NCI-H748 (cell line): ENCODE results near the gene CATSPERB.
A peak's percentile ranks its signal among the peaks of the same experiment; 100 is the strongest.
"Not testable (repeated sequence)": the region's sequence is repeated elsewhere in the genome, so short reads cannot be mapped to it uniquely, and the experiment has no call there.

ENCODE experiments used
- DNase-seq: peaks from one replicate; lab custom pipeline; 2025; ENCODE audit not compliant: unreplicated experiment; lab: John Stamatoyannopoulos, UW

The CATSPERB gene

GRCh38 chr14:91677687-91678086 lies 54.2 kb downstream of the CATSPERB start:
- not testable (repeated sequence) for DNase-seq

- DNase-seq = peak; percentile 19
Measured at GRCh38 chr14:91674911-91675310, 57.0 kb downstream of the CATSPERB start.

- no peak for DNase-seq
Measured at GRCh38 chr14:91669867-91670266, 62.0 kb downstream of the CATSPERB start.

GRCh38 chr14:91667101-91667500 lies 64.8 kb downstream of the CATSPERB start:
- not testable (repeated sequence) for DNase-seq

GRCh38 chr14:91660790-91661189 lies 71.1 kb downstream of the CATSPERB start:
- no peak for DNase-seq

- no peak for DNase-seq
Measured at GRCh38 chr14:91654836-91655235, 77.0 kb downstream of the CATSPERB start.

- no peak for DNase-seq
Measured at GRCh38 chr14:91653451-91653850, 78.4 kb downstream of the CATSPERB start.

- peak; percentile 22 for DNase-seq
Measured at GRCh38 chr14:91649930-91650329, 82.0 kb downstream of the CATSPERB start.

- no peak for DNase-seq
Measured at GRCh38 chr14:91647856-91648255, 84.0 kb downstream of the CATSPERB start.

GRCh38 chr14:91636604-91637003 lies 95.3 kb downstream of the CATSPERB start:
- no peak for DNase-seq

GRCh38 chr14:91624757-91625156 lies 107.1 kb downstream of the CATSPERB start:
- no peak for DNase-seq

GRCh38 chr14:91614187-91614586 lies 117.7 kb downstream of the CATSPERB start:
- DNase-seq = no peak

GRCh38 chr14:91613459-91614112 lies 118.3 kb downstream of the CATSPERB start:
- no peak for DNase-seq

- no peak for DNase-seq
Measured at GRCh38 chr14:91611528-91611927, 120.4 kb downstream of the CATSPERB start.

- DNase-seq = no peak
Measured at GRCh38 chr14:91609161-91609560, 122.7 kb downstream of the CATSPERB start.

- DNase-seq = no peak
Measured at GRCh38 chr14:91607322-91608047, 124.4 kb downstream of the CATSPERB start.

- DNase-seq = no peak
Measured at GRCh38 chr14:91606851-91607250, 125.0 kb downstream of the CATSPERB start.

- DNase-seq = not testable (repeated sequence)
Measured at GRCh38 chr14:91604611-91605010, 127.3 kb downstream of the CATSPERB start.

GRCh38 chr14:91599994-91600393 lies 131.9 kb downstream of the CATSPERB start:
- DNase-seq = no peak

- DNase-seq = no peak
Measured at GRCh38 chr14:91595736-91596135, 136.2 kb downstream of the CATSPERB start.

GRCh38 chr14:91593957-91594356 lies 137.9 kb downstream of the CATSPERB start:
- not testable (repeated sequence) for DNase-seq

- no peak for DNase-seq
Measured at GRCh38 chr14:91586410-91586809, 145.5 kb downstream of the CATSPERB start.

- no peak for DNase-seq
Measured at GRCh38 chr14:91585856-91586255, 146.0 kb downstream of the CATSPERB start.
